ENCODE measurements around the gene SRSF5.

GRCh38 chr14:69795691-69796090 is 28.7 kb downstream of the SRSF5 start:
- TF ChIP-seq USF2 (IDR thresholded peaks at IDR 0.05; ENCODE audit: low read length) (no peak), TCF12 (IDR thresholded peaks at IDR 0.05; ENCODE audit: low read depth, low read length) (no peak), POLR2A (IDR thresholded peaks at IDR 0.05; ENCODE audit: control extremely low read depth in 1 of 2, low read depth in 2 of 2, low read length in 2 of 2) (no peak), CTCF (IDR thresholded peaks at IDR 0.05; ENCODE audit: control extremely low read depth in 1 of 3, insufficient read depth in 1 of 3, low read depth in 1 of 3, low read length in 3 of 3) (no peak), EZH2 (IDR thresholded peaks at IDR 0.05; ENCODE audit: low read depth, low read length, severe bottlenecking) (no peak), CEBPB (IDR thresholded peaks at IDR 0.05; ENCODE audit: low read depth, low read length) (no peak), NANOG (IDR thresholded peaks at IDR 0.05; ENCODE audit: insufficient read depth, low read depth, low read length, poor library complexity, severe bottlenecking) (no peak), ZNF274 (IDR thresholded peaks at IDR 0.05; ENCODE audit: borderline replicate concordance, extremely low read depth, low read length) (no peak), RBBP5 (IDR thresholded peaks at IDR 0.05; ENCODE audit: borderline replicate concordance, low read depth, low read length) (no peak), ATF3 (IDR thresholded peaks at IDR 0.05; ENCODE audit: insufficient read depth, low read depth, low read length) (no peak), RAD21 (IDR thresholded peaks at IDR 0.05 in 1 of 2, conservative IDR thresholded peaks at IDR 0.05 in 1 of 2; ENCODE audit: low read depth in 2 of 2, low read length in 2 of 2) (no peak), POLR2AphosphoS5 (IDR thresholded peaks at IDR 0.05; ENCODE audit: low read depth, low read length) (no peak), EP300 (IDR thresholded peaks at IDR 0.05; ENCODE audit: borderline replicate concordance in 1 of 2, low read depth in 2 of 2, low read length in 2 of 2) (no peak), ATF2 (IDR thresholded peaks at IDR 0.05; ENCODE audit: low read length) (no peak)

All from H1 (cell line).